Esophagus squamous epithelium (tissue), 5 donors: ENCODE measurements around the gene TMCO4. TPM values are rescaled to one million over a fixed set of nuclear protein-coding genes. Genes with fewer than 3 reads are reported as not detected.

Experiments
- DNase-seq: peaks from one replicate; lab custom pipeline; 2025; lab: John Stamatoyannopoulos, UW
- H3K27ac ChIP-seq, 4 donors: fragments of 200-600 bp; sonication (generic); one replicate each; pipeline ENCODE4 v1.5.1; 2016 to 2019; ENCODE audit warnings: mild to moderate bottlenecking in 1 of 4
- H3K27me3 ChIP-seq, 4 donors: fragments of 200-600 bp; sonication (generic); 1 replicate in 3 of 4; 2 replicates in 1 of 4; pipeline versions ENCODE4 v1.5.1 to v1.6.0; 2017 to 2021; ENCODE audit warnings: antibody characterized with exemption in 1 of 4
- H3K36me3 ChIP-seq, 3 donors: fragments of 200-600 bp; sonication (generic); one replicate each; pipeline ENCODE4 v1.5.1; 2016 to 2019
- H3K4me1 ChIP-seq, 3 donors: fragments of 200-600 bp; sonication (generic); one replicate each; pipeline ENCODE4 v1.5.1; 2017 to 2019
- H3K4me3 ChIP-seq, 4 donors: fragments of 200-600 bp; sonication (generic); 1 replicate in 3 of 4; 2 replicates in 1 of 4; pipeline ENCODE4 v1.5.1; 2016 to 2019; ENCODE audit warnings: mild to moderate bottlenecking in 2 of 4, moderate library complexity in 1 of 4
- H3K9me3 ChIP-seq, 3 donors: fragments of 200-600 bp; sonication (generic); one replicate each; pipeline ENCODE4 v1.5.1; 2016 to 2019
- CTCF ChIP-seq, 6 experiments: fragments of 450-650 bp in 4 of 6; fragments of 200-600 bp in 2 of 6; sonication (generic) in 2 of 6; IDR thresholded peaks; one replicate each; pipeline ENCODE4 v1.5.1; 2016 to 2019; ENCODE audit warnings: antibody characterized with exemption in 6 of 6, mild to moderate bottlenecking in 4 of 6, moderate library complexity in 4 of 6
- POLR2A ChIP-seq, 4 donors: fragments of 450-650 bp; IDR thresholded peaks; one replicate each; pipeline ENCODE4 v1.6.1; 2017; ENCODE audit warnings: antibody characterized with exemption in 4 of 4, mild to moderate bottlenecking in 4 of 4, moderate library complexity in 3 of 4
- WGBS, 2 donors: methylation state at CpG; one replicate each; pipeline ENCODE4 v1.1.5; 2018; 5-methylcytosine and 5-hydroxymethylcytosine counted together
- intact Hi-C: fragments of 100-400 bp; cut with DNase I; formaldehyde crosslinking; loops from one replicate; pipeline ENCODE4 v1.15.0; 2022
- total RNA-seq, 4 donors: library from RNA; depleted of rRNA; stranded (reverse); fragments of >200 nt; gene quantifications; one replicate each; pipeline ENCODE4 v1.1.0, GENCODE V29; 2016
- donor health status: DM: yes; HTN: yes; CAD: no.

The TMCO4 gene
- total RNA-seq, 4 donors from 2014 or later, result 13.0 to 28.8 (median 21.2) TPM

GRCh38 chr1:19676438-19676922, 123.2 kb downstream of the TMCO4 start:
- DNase-seq, result no peak
- H3K4me3 ChIP-seq, result no peak overlapping the region
- no peaks in the 10 kb centered on the region for H3K4me1 ChIP-seq
- WGBS, 2 donors, result 16 to 24% methylated on average over 12 to 13 of the region's 13 CpGs
- peaks cover 0 to 33% (median 0%) of the 10 kb centered on the region in 4 donors for H3K27me3 ChIP-seq
- TF ChIP-seq POLR2A (IDR thresholded peaks at IDR 0.05) (no peak), CTCF (IDR thresholded peaks at IDR 0.05) (no peak)
- intact Hi-C loops, result no loop called here
- H3K27ac ChIP-seq, result no peak overlapping the region
- H3K36me3 ChIP-seq, result no peaks in the 10 kb centered on the region
- no peaks in the 10 kb centered on the region for H3K9me3 ChIP-seq

GRCh38 chr1:19675797-19676196, 123.9 kb downstream of the TMCO4 start:
- intact Hi-C loops, result no loop called here

GRCh38 chr1:19672237-19672636, 127.5 kb downstream of the TMCO4 start:
- no peak for TF ChIP-seq POLR2A (IDR thresholded peaks at IDR 0.05)
- no peak for TF ChIP-seq CTCF (IDR thresholded peaks at IDR 0.05)
- no peaks in the 10 kb centered on the region for H3K4me1 ChIP-seq
- H3K36me3 ChIP-seq, result no peaks in the 10 kb centered on the region
- no peak overlapping the region for H3K27ac ChIP-seq
- 26 to 40% methylated on average over 3 to 6 of the region's 6 CpGs for WGBS, 2 donors
- no peaks in the 10 kb centered on the region for H3K9me3 ChIP-seq
- H3K4me3 ChIP-seq, result no peak overlapping the region
- intact Hi-C loops, result no loop called here
- peaks cover 0 to 71% (median 0%) of the 10 kb centered on the region in 4 donors for H3K27me3 ChIP-seq
- no peak for DNase-seq

More at GRCh38 chr1:19675797-19676196, 123.9 kb downstream of the TMCO4 start:
- 47 to 100% methylated on average over 1 to 5 of the region's 5 CpGs for WGBS, 2 donors
- peaks cover 0 to 39% (median 0%) of the 10 kb centered on the region in 4 donors for H3K27me3 ChIP-seq
- H3K4me3 ChIP-seq, result no peak overlapping the region
- no peak overlapping the region for H3K27ac ChIP-seq
- H3K9me3 ChIP-seq, result no peaks in the 10 kb centered on the region
- TF ChIP-seq CTCF (IDR thresholded peaks at IDR 0.05) (no peak), POLR2A (IDR thresholded peaks at IDR 0.05) (no peak)
- H3K36me3 ChIP-seq, result no peaks in the 10 kb centered on the region
- no peaks in the 10 kb centered on the region for H3K4me1 ChIP-seq
- no peak for DNase-seq

GRCh38 chr1:19670787-19671186, 128.9 kb downstream of the TMCO4 start:
- Histone ChIP-seq H3K4me1 (peaks cover 0 to 2% (median 1%) of the 10 kb centered on the region in 3 donors), H3K9me3 (no peaks in the 10 kb centered on the region), H3K36me3 (no peaks in the 10 kb centered on the region), H3K4me3 (no peak overlapping the region), H3K27ac (no peak overlapping the region), H3K27me3 (peaks cover 0 to 79% (median 2%) of the 10 kb centered on the region in 4 donors)
- TF ChIP-seq CTCF (IDR thresholded peaks at IDR 0.05) (no peak), POLR2A (IDR thresholded peaks at IDR 0.05) (no peak)
- no peak for DNase-seq
- 46 to 71% methylated on average over 1 to 4 of the region's 4 CpGs for WGBS, 2 donors
- intact Hi-C loops, result no loop called here

- no peaks in the 10 kb centered on the region for H3K36me3 ChIP-seq
- peaks cover 9 to 84% (median 11%) of the 10 kb centered on the region in 4 donors for H3K27me3 ChIP-seq
- intact Hi-C loops, result no loop called here
- H3K4me3 ChIP-seq, result no peak overlapping the region
- H3K4me1 ChIP-seq, result peaks cover 5 to 19% (median 16%) of the 10 kb centered on the region in 3 donors
- DNase-seq, result no peak
- H3K9me3 ChIP-seq, result no peaks in the 10 kb centered on the region
- TF ChIP-seq CTCF (IDR thresholded peaks at IDR 0.05) (no peak), POLR2A (IDR thresholded peaks at IDR 0.05) (no peak)
- H3K27ac ChIP-seq, result no peak overlapping the region
- WGBS, 2 donors, result 36 to 79% methylated on average over 3 to 8 of the region's 8 CpGs
Measured at GRCh38 chr1:19668888-19669287, 130.8 kb downstream of the TMCO4 start.
